IMR-90 (cell line): Measurements from ENCODE around the gene NHSL2. TPM values are rescaled to one million over a fixed set of nuclear protein-coding genes. Genes with fewer than 3 reads are reported as not detected.

Source experiments
- ATAC-seq: fragments of 200-7000 bp; cut with Tn5 transposase; 2 replicates; pipeline ENCODE4 v1.9.1; 2020; ENCODE audit warnings: low read depth, mild to moderate bottlenecking, moderate library complexity
- BruUV-seq: library from RNA; stranded (reverse); fragments of 400-500 nt; replicated peaks from 2 replicates; lab custom pipeline; 2021; lab: Mats Ljungman, UMichigan
- CTCF ChIA-PET: fragments of 300-600 bp; formaldehyde crosslinking; extraction: SDS; loops from one replicate; lab custom pipeline; 2021; ENCODE audit warnings: antibody characterized with exemption; lab: Yijun Ruan, JAX
- POLR2A ChIA-PET: fragments of 300-600 bp; sonication (Branson Sonifier 250); formaldehyde crosslinking; loops from one replicate; lab custom pipeline; 2022; ENCODE audit warnings: antibody characterized with exemption; ENCODE audit not compliant: unreplicated experiment; lab: Charles Lee
- DNase-seq: peaks from one replicate; pipeline ENCODE4 v3.0.0; 2013
- H2AFZ ChIP-seq: replicated peaks from 2 replicates; pipeline ENCODE3; 2013; ENCODE audit warnings: low read length, mild to moderate bottlenecking; ENCODE audit not compliant: poor library complexity
- H2AK5ac ChIP-seq: 2 replicates; pipeline ENCODE4 v1.6.1; 2013; ENCODE audit warnings: low read depth, low read length, inconsistent platforms
- H2AK9ac ChIP-seq: replicated peaks from 2 replicates; pipeline ENCODE3; 2013; ENCODE audit warnings: mild to moderate bottlenecking, low read depth, low read length, moderate library complexity; ENCODE audit not compliant: poor library complexity
- H2BK120ac ChIP-seq: 2 replicates; pipeline ENCODE4 v1.6.1; 2013; ENCODE audit warnings: low read depth, low read length, inconsistent platforms
- H2BK15ac ChIP-seq: 3 replicates; pipeline ENCODE4 v1.6.1; 2013; ENCODE audit warnings: low read depth, low read length, inconsistent platforms
- H2BK20ac ChIP-seq: 2 replicates; pipeline ENCODE4 v1.6.1; 2013; ENCODE audit warnings: low read depth, mild to moderate bottlenecking, inconsistent platforms, low read length, moderate library complexity
- H2BK5ac ChIP-seq: 2 replicates; pipeline ENCODE4 v1.6.1; 2013; ENCODE audit warnings: mild to moderate bottlenecking, low read depth, low read length, inconsistent platforms; ENCODE audit not compliant: poor library complexity, severe bottlenecking
- H3K14ac ChIP-seq: replicated peaks from 2 replicates; pipeline ENCODE4 v1.6.1; 2013; ENCODE audit warnings: low read depth, low read length, inconsistent platforms
- H3K18ac ChIP-seq: 2 replicates; pipeline ENCODE4 v1.6.1; 2013; ENCODE audit warnings: low read depth, low read length, control low read depth
- H3K23ac ChIP-seq: 2 replicates; pipeline ENCODE4 v1.6.1; 2013; ENCODE audit warnings: low read depth, low read length, inconsistent platforms
- H3K27ac ChIP-seq: 2 replicates; pipeline ENCODE4 v1.5.1; 2013; ENCODE audit warnings: mild to moderate bottlenecking, control low read depth, low read length; ENCODE audit not compliant: insufficient read depth
- H3K27me3 ChIP-seq: 2 replicates; pipeline ENCODE4 v1.6.1; 2013; ENCODE audit warnings: low read length; ENCODE audit not compliant: control insufficient read depth, insufficient read depth
- H3K36me3 ChIP-seq: 2 replicates; pipeline ENCODE4 v1.6.1; 2013; ENCODE audit warnings: low read length, mixed read lengths; ENCODE audit not compliant: control insufficient read depth, insufficient read depth
- H3K4ac ChIP-seq: 2 replicates; pipeline ENCODE4 v1.6.1; 2013; ENCODE audit warnings: low read depth, low read length, inconsistent platforms
- H3K4me1 ChIP-seq: 2 replicates; pipeline ENCODE4 v1.6.1; 2013; ENCODE audit warnings: low read length, mixed read lengths; ENCODE audit not compliant: control insufficient read depth, insufficient read depth
- H3K4me2 ChIP-seq: 2 replicates; pipeline ENCODE4 v1.6.1; 2013; ENCODE audit warnings: low read depth, mild to moderate bottlenecking, control low read depth, low read length, moderate library complexity
- H3K4me3 ChIP-seq: 2 replicates; pipeline ENCODE4 v1.5.1; 2013; ENCODE audit warnings: low read depth, mild to moderate bottlenecking, control low read depth, low read length, moderate library complexity; ENCODE audit not compliant: insufficient read depth
- H3K56ac ChIP-seq: 2 replicates; pipeline ENCODE4 v1.6.1; 2013; ENCODE audit warnings: low read length, inconsistent platforms; ENCODE audit not compliant: insufficient read depth; ENCODE audit errors: extremely low read depth
- H3K79me1 ChIP-seq, 2 experiments: 2 replicates each; pipeline ENCODE4 v1.6.1; 2013; ENCODE audit warnings: low read length in 2 of 2, inconsistent platforms in 1 of 2, low read depth in 1 of 2
- H3K9ac ChIP-seq: 2 replicates; pipeline ENCODE4 v1.6.1; 2013; ENCODE audit warnings: low read depth, low read length, control low read depth
- H3K9me1 ChIP-seq: 2 replicates; pipeline ENCODE4 v1.6.1; 2013; ENCODE audit warnings: low read length, inconsistent platforms; ENCODE audit not compliant: insufficient read depth
- H3K9me3 ChIP-seq: 2 replicates; pipeline ENCODE4 v1.6.1; 2013; ENCODE audit warnings: low read length; ENCODE audit not compliant: control insufficient read depth, insufficient read depth
- H4K20me1 ChIP-seq: 2 replicates; pipeline ENCODE4 v1.6.1; 2013; ENCODE audit warnings: low read length, inconsistent platforms; ENCODE audit not compliant: insufficient read depth
- H4K5ac ChIP-seq: 2 replicates; pipeline ENCODE4 v1.6.1; 2013; ENCODE audit warnings: mild to moderate bottlenecking, low read depth, low read length, control low read depth
- H4K8ac ChIP-seq, 2 experiments: 2 replicates each; pipeline ENCODE4 v1.6.1; 2013; ENCODE audit warnings: low read depth in 2 of 2, low read length in 2 of 2, control low read depth in 1 of 2, inconsistent platforms in 1 of 2
- H4K91ac ChIP-seq: 2 replicates; pipeline ENCODE4 v1.6.1; 2013; ENCODE audit warnings: low read depth, low read length, inconsistent platforms; ENCODE audit not compliant: insufficient read depth
- BHLHE40 ChIP-seq: fragments of 150-350 bp; IDR thresholded peaks from 2 replicates; pipeline ENCODE4 v1.6.1; 2016; ENCODE audit warnings: mild to moderate bottlenecking, low read depth, low read length
- CEBPB ChIP-seq: IDR thresholded peaks from 2 replicates; pipeline ENCODE4 v1.6.1; 2012; ENCODE audit warnings: low read depth, low read length, improper control_type of control experiment
- CHD1 ChIP-seq: IDR thresholded peaks from 2 replicates; pipeline ENCODE4 v1.6.1; 2012; ENCODE audit warnings: low read depth, low read length, improper control_type of control experiment
- FOS ChIP-seq: fragments of 150-350 bp; IDR thresholded peaks from 2 replicates; pipeline ENCODE4 v1.6.1; 2016; ENCODE audit warnings: low read depth, low read length
- MAFK ChIP-seq: IDR thresholded peaks from 2 replicates; pipeline ENCODE4 v1.6.1; 2012; ENCODE audit warnings: low read depth, low read length, improper control_type of control experiment
- MAZ ChIP-seq: IDR thresholded peaks from 2 replicates; pipeline ENCODE4 v1.6.1; 2012; ENCODE audit warnings: low read depth, mild to moderate bottlenecking, low read length, improper control_type of control experiment, moderate library complexity, borderline replicate concordance
- MXI1 ChIP-seq: IDR thresholded peaks from 2 replicates; pipeline ENCODE4 v1.6.1; 2012; ENCODE audit warnings: low read depth, mild to moderate bottlenecking, low read length, moderate library complexity, borderline replicate concordance
- NFE2L2 ChIP-seq: fragments of 150-350 bp; IDR thresholded peaks from 2 replicates; pipeline ENCODE4 v1.6.1; 2016; ENCODE audit warnings: low read depth, mild to moderate bottlenecking, low read length
- RAD21 ChIP-seq: IDR thresholded peaks from 2 replicates; pipeline ENCODE4 v1.6.1; 2012; ENCODE audit warnings: low read length, improper control_type of control experiment
- RFX5 ChIP-seq: IDR thresholded peaks from 2 replicates; pipeline ENCODE4 v1.8.0; 2012; ENCODE audit warnings: low read depth, mild to moderate bottlenecking, low read length, moderate library complexity
- SMC3 ChIP-seq: fragments of 150-350 bp; IDR thresholded peaks from 2 replicates; pipeline ENCODE4 v1.6.1; 2016; ENCODE audit warnings: low read depth, mild to moderate bottlenecking, antibody characterized with exemption, low read length, moderate library complexity
- WGBS, 2 experiments: methylation state at CpG; one replicate each; pipeline versions ENCODE4 v1.1.5 to v1.1.7; 2013; ENCODE audit warnings: missing lambda C conversion rate in 2 of 2; ENCODE audit not compliant: insufficient read length in 1 of 2; ENCODE audit errors: extremely low coverage in 2 of 2; 5-methylcytosine and 5-hydroxymethylcytosine counted together
- dilution Hi-C: fragments of 300-500 bp; cut with HindIII; formaldehyde crosslinking; loops from one replicate; pipeline ENCODE4 v1.14.3; 2018; ENCODE audit warnings: low sequenced_read_pairs; ENCODE audit not compliant: unreplicated experiment
- in situ Hi-C: fragments of 300-500 bp; cut with MboI; formaldehyde crosslinking; loops from 3 replicates; pipeline ENCODE4 v1.14.3; 2019; ENCODE audit warnings: low sequenced_read_pairs, inconsistent platforms, mixed read lengths
- intact Hi-C: fragments of 100-400 bp; cut with micrococcal nuclease; formaldehyde crosslinking; loops from 2 replicates; pipeline ENCODE4 v1.10.0; 2022
- polyA plus RNA-seq, 3 experiments: library from polyadenylated mRNA; depleted of rRNA; stranded (reverse); fragments of >200 nt; gene quantifications; 2 replicates each; pipeline ENCODE4 v1.2.3, GENCODE V29; 2012; ENCODE audit warnings: low replicate concordance in 1 of 3
- total RNA-seq: library from RNA; depleted of rRNA; stranded (reverse); fragments of >200 nt; gene quantifications from 2 replicates; pipeline ENCODE4 v1.2.3, GENCODE V29; 2012
- TF ChIP-seq, protein P1 (sequence below): fragments of 150-350 bp; IDR thresholded peaks from 2 replicates; pipeline ENCODE4 v1.6.1; 2017; ENCODE audit warnings: mild to moderate bottlenecking, antibody characterized with exemption, low read length, low read depth
- TF ChIP-seq, protein P2 (sequence below): fragments of 150-350 bp; IDR thresholded peaks from 2 replicates; pipeline ENCODE4 v1.6.1; 2016; ENCODE audit warnings: low read depth, mild to moderate bottlenecking, low read length, moderate library complexity, borderline replicate concordance

The NHSL2 gene
- total and polyA plus RNA-seq, 2 of the 4 experiments (the other 2 are of a cell fraction), result 0.72 to 0.75 TPM

DNA sequence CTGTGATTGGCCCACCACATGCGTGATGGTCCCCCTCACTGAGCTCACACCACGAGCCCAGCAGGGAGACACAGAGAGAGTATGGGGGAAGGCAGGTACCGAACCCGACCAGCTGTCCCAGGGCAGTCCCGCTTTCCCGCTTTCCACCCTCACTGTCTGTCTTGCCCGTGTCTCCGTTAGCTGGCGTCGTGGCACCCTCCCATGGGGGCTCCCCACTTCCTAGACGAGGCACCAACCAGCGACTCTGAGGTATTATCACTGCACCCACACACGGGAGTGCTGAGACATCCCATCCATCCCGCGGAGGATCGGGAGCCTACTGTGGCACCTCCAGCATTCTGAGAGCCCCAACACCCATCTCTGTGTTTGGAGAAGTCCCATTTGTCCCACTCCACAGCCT is 43.0 kb upstream of the NHSL2 start:
- H3K18ac ChIP-seq, result no peak overlapping the region
- BruUV-seq, result no TSS peak
- POLR2A ChIA-PET, result no interaction called here
- H2AK5ac ChIP-seq, result no peak overlapping the region
- in situ Hi-C loops (loop anchor here (25.0 kb wide), 1 partner anchor 205 kb away; the partner anchor contains the start of gene LOC101059915), dilution Hi-C loops (no loop called here), intact Hi-C loops (no loop called here)
- H2AK9ac ChIP-seq, result no peak overlapping the region
- H4K8ac ChIP-seq, result no peak overlapping the region
- H3K4me2 ChIP-seq, result no peak overlapping the region
- H3K9me1 ChIP-seq, result no peaks in the 10 kb centered on the region
- no peaks in the 10 kb centered on the region for H3K4me1 ChIP-seq
- no peak overlapping the region for H2BK5ac ChIP-seq
- no peak overlapping the region for H4K5ac ChIP-seq
- no peak overlapping the region for H3K4me3 ChIP-seq
- H3K79me1 ChIP-seq, result no peaks in the 10 kb centered on the region
- CTCF ChIA-PET, result no interaction called here
- no peaks in the 10 kb centered on the region for H4K20me1 ChIP-seq
- no peak overlapping the region for H2BK20ac ChIP-seq
- H3K23ac ChIP-seq, result no peak overlapping the region
- ATAC-seq (no peak), DNase-seq (no peak)
- no peak overlapping the region for H2AFZ ChIP-seq
- H3K9ac ChIP-seq, result no peak overlapping the region
- WGBS, 2 experiments, result 83% methylated on average over 6 of the region's 16 CpGs; no CpG with 5 or more reads in 1 of the 2 experiments
- H3K9me3 ChIP-seq, result peaks cover 5% of the 10 kb centered on the region; the same call in 1 of the 2 replicates
- peaks cover 28% of the 10 kb centered on the region for H3K27me3 ChIP-seq
- no peak overlapping the region for H3K27ac ChIP-seq
- no peak overlapping the region for H3K4ac ChIP-seq
- no peak overlapping the region for H3K56ac ChIP-seq
- H2BK120ac ChIP-seq, result no peak overlapping the region
- no peak overlapping the region for H4K91ac ChIP-seq
- no peak for TF ChIP-seq RFX5
- TF ChIP-seq CHD1, result no peak
- TF ChIP-seq CEBPB, result no peak
- no peak for TF ChIP-seq BHLHE40
- TF ChIP-seq, protein P1, sequence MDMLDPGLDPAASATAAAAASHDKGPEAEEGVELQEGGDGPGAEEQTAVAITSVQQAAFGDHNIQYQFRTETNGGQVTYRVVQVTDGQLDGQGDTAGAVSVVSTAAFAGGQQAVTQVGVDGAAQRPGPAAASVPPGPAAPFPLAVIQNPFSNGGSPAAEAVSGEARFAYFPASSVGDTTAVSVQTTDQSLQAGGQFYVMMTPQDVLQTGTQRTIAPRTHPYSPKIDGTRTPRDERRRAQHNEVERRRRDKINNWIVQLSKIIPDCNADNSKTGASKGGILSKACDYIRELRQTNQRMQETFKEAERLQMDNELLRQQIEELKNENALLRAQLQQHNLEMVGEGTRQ, result no peak
- no peak for TF ChIP-seq MXI1
- TF ChIP-seq MAZ, result no peak
- no peak for TF ChIP-seq SMC3
- no peak for TF ChIP-seq NFE2L2
- TF ChIP-seq RAD21, result no peak
- TF ChIP-seq, protein P2, sequence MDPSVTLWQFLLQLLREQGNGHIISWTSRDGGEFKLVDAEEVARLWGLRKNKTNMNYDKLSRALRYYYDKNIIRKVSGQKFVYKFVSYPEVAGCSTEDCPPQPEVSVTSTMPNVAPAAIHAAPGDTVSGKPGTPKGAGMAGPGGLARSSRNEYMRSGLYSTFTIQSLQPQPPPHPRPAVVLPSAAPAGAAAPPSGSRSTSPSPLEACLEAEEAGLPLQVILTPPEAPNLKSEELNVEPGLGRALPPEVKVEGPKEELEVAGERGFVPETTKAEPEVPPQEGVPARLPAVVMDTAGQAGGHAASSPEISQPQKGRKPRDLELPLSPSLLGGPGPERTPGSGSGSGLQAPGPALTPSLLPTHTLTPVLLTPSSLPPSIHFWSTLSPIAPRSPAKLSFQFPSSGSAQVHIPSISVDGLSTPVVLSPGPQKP, result no peak
- no peak for TF ChIP-seq FOS
- no peak for TF ChIP-seq MAFK
- H3K36me3 ChIP-seq, result no peaks in the 10 kb centered on the region
- H3K14ac ChIP-seq, result no peak overlapping the region
- H2BK15ac ChIP-seq, result no peak overlapping the region
